Nephron progenitor cell (in vitro differentiated cells): ENCODE data around the gene ARHGAP24.
A peak's percentile ranks its signal among the peaks of the same experiment; 100 is the strongest.

ENCODE experiments used
- DNase-seq: peaks from one replicate; pipeline ENCODE4 v3.0.0; 2021
- H3K27ac Mint-ChIP-seq: 2 replicates; pipeline ENCODE4 v1.8.0; 2021; ENCODE audit warnings: mild to moderate bottlenecking, moderate library complexity, mixed read lengths
- H3K27me3 Mint-ChIP-seq: 2 replicates; pipeline ENCODE4 v1.8.0; 2021; ENCODE audit warnings: mild to moderate bottlenecking, low read depth, mixed read lengths; ENCODE audit not compliant: poor library complexity
- H3K36me3 Mint-ChIP-seq: 2 replicates; pipeline ENCODE4 v1.8.0; 2021; ENCODE audit warnings: low read depth, mixed read lengths
- H3K4me1 Mint-ChIP-seq: 2 replicates; pipeline ENCODE4 v1.8.0; 2021; ENCODE audit warnings: mixed read lengths
- H3K4me3 Mint-ChIP-seq: 2 replicates; pipeline ENCODE4 v1.8.0; 2021; ENCODE audit warnings: mild to moderate bottlenecking, moderate library complexity, mixed read lengths
- H3K9me3 Mint-ChIP-seq: 2 replicates; pipeline ENCODE4 v1.8.0; 2021; ENCODE audit warnings: mild to moderate bottlenecking, moderate library complexity, mixed read lengths
- CTCF ChIP-seq: fragments of 200-600 bp; sonication (generic); IDR thresholded peaks from 2 replicates; pipeline ENCODE4 v1.5.0; 2021; ENCODE audit warnings: antibody characterized with exemption

The ARHGAP24 gene

GRCh38 chr4:85455942-85456341 lies 19.0 kb upstream of the ARHGAP24 start:
- no peak for DNase-seq
- H3K27me3 Mint-ChIP-seq, result peaks cover 8% of the 10 kb centered on the region
- H3K36me3 Mint-ChIP-seq, result no peaks in the 10 kb centered on the region
- no peaks in the 10 kb centered on the region for H3K4me1 Mint-ChIP-seq
- no peaks in the 10 kb centered on the region for H3K9me3 Mint-ChIP-seq
- no peak for TF ChIP-seq CTCF
- H3K27ac Mint-ChIP-seq, result no peak overlapping the region
- H3K4me3 Mint-ChIP-seq, result no peak overlapping the region

GRCh38 chr4:85457752-85458467 lies 17.0 kb upstream of the ARHGAP24 start:
- Mint-ChIP-seq H3K36me3 (no peaks in the 10 kb centered on the region), H3K27me3 (peaks cover 8% of the 10 kb centered on the region), H3K4me1 (no peaks in the 10 kb centered on the region)

GRCh38 chr4:85459736-85460135 lies 15.2 kb upstream of the ARHGAP24 start:
- H3K27me3 Mint-ChIP-seq, result peaks cover 2% of the 10 kb centered on the region
- DNase-seq, result no peak
- TF ChIP-seq CTCF, result no peak
- no peaks in the 10 kb centered on the region for H3K4me1 Mint-ChIP-seq
- H3K4me3 Mint-ChIP-seq, result no peak overlapping the region
- H3K36me3 Mint-ChIP-seq, result no peaks in the 10 kb centered on the region
- no peaks in the 10 kb centered on the region for H3K9me3 Mint-ChIP-seq
- H3K27ac Mint-ChIP-seq, result no peak overlapping the region

More at GRCh38 chr4:85457752-85458467, 17.0 kb upstream of the ARHGAP24 start:
- no peak overlapping the region for H3K27ac Mint-ChIP-seq
- no peak for TF ChIP-seq CTCF
- DNase-seq, result no peak
- H3K9me3 Mint-ChIP-seq, result no peaks in the 10 kb centered on the region
- H3K4me3 Mint-ChIP-seq, result no peak overlapping the region

- Mint-ChIP-seq H3K27ac (no peak overlapping the region), H3K36me3 (no peaks in the 10 kb centered on the region), H3K9me3 (peaks cover 3% of the 10 kb centered on the region), H3K4me3 (peak overlapping the region; percentile 95), H3K27me3 (peaks cover 15% of the 10 kb centered on the region), H3K4me1 (peaks cover 20% of the 10 kb centered on the region)
- TF ChIP-seq CTCF, result no peak
- DNase-seq, result no peak
Observed at GRCh38 chr4:85474356-85474755, 594 bp upstream of the ARHGAP24 start.

GRCh38 chr4:85475631-85476233 lies 782 bp downstream of the ARHGAP24 start:
- Mint-ChIP-seq H3K36me3 (no peaks in the 10 kb centered on the region), H3K27ac (peak overlapping the region; percentile 86)

More at GRCh38 chr4:85475631-85476233, 782 bp downstream of the ARHGAP24 start:
- Mint-ChIP-seq H3K27me3 (peaks cover 10% of the 10 kb centered on the region), H3K9me3 (no peaks in the 10 kb centered on the region), H3K4me3 (peak overlapping the region; percentile 95), H3K4me1 (peaks cover 20% of the 10 kb centered on the region)
- peak; percentile 69 for DNase-seq
- no peak for TF ChIP-seq CTCF
